Testis (tissue), 2 donors: ENCODE data around the gene SND1.

Experiments used
- CTCF ChIP-seq, 3 experiments: fragments of 450-650 bp in 2 of 3; fragments of 200-600 bp in 1 of 3; sonication (generic) in 1 of 3; IDR thresholded peaks; one replicate each; pipeline ENCODE4 v1.5.1; 2016 to 2019; ENCODE audit warnings: antibody characterized with exemption in 3 of 3, mild to moderate bottlenecking in 2 of 3, moderate library complexity in 1 of 3
- POLR2A ChIP-seq: fragments of 450-650 bp; IDR thresholded peaks from one replicate; pipeline ENCODE4 v1.6.1; 2017; ENCODE audit warnings: antibody characterized with exemption, mild to moderate bottlenecking, moderate library complexity

DNA sequence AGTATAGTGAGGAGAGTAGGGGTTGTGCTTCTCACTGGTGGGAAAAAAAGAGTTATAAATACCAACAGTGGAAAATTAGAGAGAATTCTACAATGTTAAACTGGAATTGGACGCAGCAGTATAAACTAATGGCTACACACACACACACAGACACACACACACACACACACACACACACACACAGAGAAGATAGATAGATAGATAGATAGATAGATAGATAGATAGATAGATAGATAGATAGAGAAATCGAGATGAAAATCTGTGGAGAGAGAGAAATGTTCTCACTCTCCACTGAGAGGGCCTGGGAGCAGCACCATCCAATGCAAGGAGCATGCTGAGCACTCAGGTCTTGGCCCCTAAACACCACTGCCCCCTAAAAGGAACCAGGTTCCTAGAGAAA is 479.1 kb downstream of the SND1 start:
- TF ChIP-seq CTCF (IDR thresholded peaks at IDR 0.05) (no peak), POLR2A (no peak)
